GM21381 (cell line): ENCODE results near the gene CYB561.

Experiments used
- ATAC-seq: cut with Tn5 transposase; IDR thresholded peaks from one replicate; pipeline ENCODE4 v1.9.1; 2021; ENCODE audit warnings: mild to moderate bottlenecking, moderate library complexity; ENCODE audit not compliant: unreplicated experiment

Gene CYB561

DNA sequence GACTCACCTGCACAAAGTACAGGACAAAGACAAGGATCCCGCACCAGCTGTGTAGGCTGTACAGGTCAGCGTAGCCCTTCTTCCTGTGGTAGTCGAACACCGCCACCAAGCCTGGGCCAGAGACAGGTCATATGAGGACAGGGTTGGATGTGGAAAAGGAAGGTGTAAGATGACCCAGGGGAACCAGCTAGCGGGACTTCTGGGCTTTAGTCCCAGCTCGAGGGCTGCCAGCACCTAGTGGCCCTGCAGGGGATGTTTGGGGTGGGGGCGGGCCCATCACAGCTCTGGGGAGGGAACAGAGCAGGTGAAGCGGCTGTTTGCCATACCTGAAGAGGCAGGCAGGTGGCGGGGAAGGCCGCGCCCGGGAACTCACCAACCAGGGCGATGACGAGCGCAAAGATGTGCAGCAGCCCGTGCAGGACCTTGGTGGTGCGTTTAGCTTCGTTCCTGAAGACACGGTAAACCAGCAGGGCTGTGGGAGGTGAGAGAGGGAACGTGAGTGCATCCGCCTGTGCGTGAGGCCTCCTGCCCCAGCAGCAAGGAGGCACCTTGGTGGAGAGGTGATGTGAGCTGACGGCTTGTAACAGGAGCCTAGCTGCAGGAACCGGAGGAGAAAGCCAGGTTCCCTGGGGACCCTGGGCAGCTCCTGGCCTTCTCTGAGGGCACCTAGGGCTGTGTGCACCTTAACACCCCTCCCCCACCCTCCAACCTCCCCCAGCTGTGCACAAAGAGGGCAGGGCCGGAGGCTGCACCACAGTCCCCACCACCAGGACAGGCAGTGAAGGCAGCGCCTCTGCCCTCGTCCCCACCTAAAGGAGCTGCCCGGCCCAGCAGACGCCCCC lies 10.2 kb downstream of the CYB561 start:
- no peak for ATAC-seq

GRCh38 chr17:63434951-63435571 lies 11.0 kb downstream of the CYB561 start:
- no peak for ATAC-seq

GRCh38 chr17:63433746-63434591 lies 12.1 kb downstream of the CYB561 start:
- ATAC-seq, result no peak

DNA sequence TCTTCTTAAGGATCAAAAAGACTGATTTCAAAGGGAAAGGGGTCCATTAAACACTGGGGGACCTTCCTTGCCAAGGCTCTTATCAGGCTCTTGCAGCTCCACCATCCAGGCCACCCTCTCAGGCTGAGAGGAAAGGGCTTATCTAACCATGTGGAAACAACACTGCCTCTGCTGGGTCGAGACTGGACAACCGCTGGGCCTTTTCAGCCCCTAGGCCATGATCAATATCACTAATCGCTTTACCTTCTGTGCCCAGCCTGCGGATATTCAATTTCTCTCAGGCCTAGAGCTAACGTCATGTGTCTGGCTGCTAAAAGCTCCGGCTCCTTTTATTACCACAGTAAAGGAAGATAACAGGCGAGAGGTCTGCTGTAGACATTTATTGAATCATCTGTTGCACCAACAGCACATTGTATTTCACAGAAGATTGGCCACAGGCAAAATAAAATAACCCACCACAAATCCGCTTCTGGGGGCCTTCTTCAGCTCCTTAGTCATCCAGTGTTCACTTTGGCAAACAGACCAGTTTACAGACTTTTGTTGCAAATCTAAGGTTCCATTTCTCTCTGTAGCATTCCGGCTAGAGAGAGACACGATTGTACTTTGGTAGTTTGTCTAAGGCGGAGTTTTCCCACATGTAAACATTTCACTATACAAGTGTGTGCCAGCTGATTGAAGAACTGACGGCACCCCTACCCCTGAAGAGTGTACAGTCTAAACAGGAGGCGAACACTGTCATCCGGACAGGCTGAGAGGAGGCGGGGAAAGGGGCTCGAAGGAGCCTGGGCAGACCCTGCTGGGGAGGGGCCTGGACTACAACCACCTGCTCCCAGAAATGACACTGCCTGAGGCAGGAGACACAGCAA lies 13.9 kb downstream of the CYB561 start:
- no peak for ATAC-seq

GRCh38 chr17:63431618-63431938 lies 14.5 kb downstream of the CYB561 start:
- ATAC-seq, result no peak

DNA sequence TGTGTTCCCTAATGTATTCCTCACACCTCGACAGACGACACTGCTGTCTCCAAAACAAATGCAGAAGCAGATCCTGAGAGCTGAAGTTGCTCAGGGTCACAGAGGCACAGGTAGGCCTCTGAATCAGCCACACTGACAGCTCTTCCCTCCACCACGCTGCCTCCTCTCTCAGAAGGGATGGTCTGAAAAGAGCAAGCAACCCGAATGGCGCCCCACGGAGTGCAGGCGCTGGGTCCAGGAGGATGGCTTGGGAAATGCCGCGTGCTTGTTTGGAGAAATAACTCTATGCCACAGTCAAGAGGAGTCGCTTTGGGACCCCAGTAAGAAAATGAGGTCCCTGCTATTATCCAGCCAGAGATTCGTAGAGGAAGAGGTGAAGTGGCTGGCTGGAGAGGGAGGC lies 15.9 kb downstream of the CYB561 start:
- ATAC-seq, result no peak

DNA sequence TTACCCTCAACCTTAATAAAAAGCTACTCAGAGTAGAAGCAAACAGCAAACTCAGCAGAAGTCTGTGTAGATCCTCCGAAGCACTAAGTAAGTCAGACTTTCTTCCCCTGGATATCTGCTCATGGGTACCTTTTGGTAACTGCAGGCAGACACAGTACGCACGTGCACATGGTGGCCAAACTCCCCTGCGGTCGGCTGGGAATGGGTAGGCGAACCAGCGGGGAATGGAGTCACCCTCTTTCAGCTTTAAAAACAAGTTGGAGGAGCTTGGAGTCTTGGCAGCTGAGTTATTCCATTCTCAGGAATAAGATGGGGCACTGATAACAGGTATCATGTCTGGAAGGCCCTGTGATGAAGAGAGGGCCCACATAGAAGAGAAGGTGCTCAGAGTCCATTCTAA lies 16.3 kb downstream of the CYB561 start:
- no peak for ATAC-seq

DNA sequence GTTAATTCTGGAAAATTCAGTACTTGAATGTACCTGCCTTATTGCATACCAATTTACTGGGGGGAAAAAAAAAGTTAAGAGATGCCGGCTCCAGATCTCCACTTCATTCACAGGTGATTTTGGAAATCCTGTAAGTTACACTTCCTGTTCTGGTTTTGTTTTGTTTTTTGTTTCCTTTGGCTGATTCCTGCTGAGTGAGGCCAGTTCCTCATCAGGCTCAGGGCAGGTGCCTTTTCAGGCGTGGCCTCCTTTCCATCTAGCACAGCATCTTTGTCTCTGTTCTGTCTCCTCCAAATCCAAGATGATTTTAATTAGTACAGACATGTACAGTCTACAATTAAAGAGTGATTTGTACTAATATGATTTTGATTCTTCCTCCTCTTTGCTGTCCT lies 19.2 kb downstream of the CYB561 start:
- no peak for ATAC-seq

DNA sequence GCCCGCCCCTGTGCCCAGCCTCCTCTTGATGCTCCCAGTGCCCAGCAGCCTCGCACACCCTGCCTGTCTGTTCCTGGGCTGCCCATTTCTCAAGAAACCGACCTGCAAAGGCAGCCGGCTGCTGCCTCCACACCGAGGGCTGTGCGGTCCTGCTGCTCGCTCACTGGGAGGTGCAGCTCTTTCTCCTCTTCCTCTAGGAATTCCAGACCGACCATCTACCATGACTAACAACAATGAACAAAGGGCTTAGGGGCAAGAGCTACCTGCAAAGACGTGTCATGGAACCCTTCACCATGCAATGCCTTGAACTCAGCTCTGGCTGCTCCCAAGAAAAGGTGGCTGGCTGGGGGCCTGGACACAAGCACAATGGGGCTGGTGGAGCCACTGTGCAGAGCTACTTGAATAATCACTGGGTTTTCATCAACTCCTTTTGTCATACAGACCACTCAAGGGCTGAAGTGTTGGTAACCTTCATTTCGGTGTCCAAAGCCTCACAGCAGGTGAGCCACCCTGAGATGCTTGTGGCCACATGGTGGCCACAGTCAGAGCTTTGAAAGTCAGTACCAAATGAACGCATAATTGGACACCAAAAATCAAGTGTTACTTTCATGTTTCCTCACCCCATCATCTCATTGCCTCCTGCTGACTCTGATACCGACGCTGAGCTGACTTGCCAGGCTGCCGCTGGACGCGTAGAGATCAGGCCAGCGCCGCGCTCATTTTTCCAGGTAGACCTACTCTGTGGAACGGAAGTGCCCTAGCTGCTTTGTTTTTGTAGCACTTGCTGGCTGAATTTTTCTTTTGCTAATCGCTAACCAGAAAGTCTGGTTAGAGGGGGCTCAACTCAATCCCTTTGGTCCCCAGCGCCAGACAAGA lies 19.8 kb downstream of the CYB561 start:
- no peak for ATAC-seq

- ATAC-seq, result no peak
These were observed 20.6 kb downstream of the CYB561 start for GRCh38 chr17:63425483-63425882.

- ATAC-seq, result no peak
These were observed 22.1 kb downstream of the CYB561 start for GRCh38 chr17:63423963-63424362.

- ATAC-seq, result no peak
These were observed 22.7 kb downstream of the CYB561 start for GRCh38 chr17:63423251-63423950.

GRCh38 chr17:63421681-63422645 lies 24.1 kb downstream of the CYB561 start:
- no peak for ATAC-seq

GRCh38 chr17:63420868-63421680 lies 25.0 kb downstream of the CYB561 start:
- no peak for ATAC-seq

GRCh38 chr17:63419949-63420867 lies 25.9 kb downstream of the CYB561 start:
- ATAC-seq, result no peak

DNA sequence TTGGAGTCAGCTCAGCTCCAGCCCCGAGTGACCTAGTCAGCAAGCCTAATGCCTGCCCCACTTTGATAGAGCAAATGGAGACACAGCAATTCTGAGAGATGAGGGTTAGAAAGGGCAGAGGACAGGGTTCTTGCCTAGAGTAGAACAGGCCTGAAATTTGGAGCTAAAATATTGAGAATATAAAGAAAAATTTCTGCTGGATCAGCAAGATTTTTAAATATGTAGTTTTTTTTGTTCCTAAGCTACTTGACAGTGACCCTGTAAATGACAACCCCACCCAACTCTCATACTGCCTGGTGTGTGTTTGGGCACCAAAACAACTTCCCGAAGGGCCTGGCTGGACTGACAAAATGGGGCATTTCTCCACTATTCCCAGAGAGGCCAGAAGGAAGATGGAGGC lies 26.7 kb downstream of the CYB561 start:
- ATAC-seq, result no peak
